ENCODE results near the gene KRTAP10-3.

DNA sequence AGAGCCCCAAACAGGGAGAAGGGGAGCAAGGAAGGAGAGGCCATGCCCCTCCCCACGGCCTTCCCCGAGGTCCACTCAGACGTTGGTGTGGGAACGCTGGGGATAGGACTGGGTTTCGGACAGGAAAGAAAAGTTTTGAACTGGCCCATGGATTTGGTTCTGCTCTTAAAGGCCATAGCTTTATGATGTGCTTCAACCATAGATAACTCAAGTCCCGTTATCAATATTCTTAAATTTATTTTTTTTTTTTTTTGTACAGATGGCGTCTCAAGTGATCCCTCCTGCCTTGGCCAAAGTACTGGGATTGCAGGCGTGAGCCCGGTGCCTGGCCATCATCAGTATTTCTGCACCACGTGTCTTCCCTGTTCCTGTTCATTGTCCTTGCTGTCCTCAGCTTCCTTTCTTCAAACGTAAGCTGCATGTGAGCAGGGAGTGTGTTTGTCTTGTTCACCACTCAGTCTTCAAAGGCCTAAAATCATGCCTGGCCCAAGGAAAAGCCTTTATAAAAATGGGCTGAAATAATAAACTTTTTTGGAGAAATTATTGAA is 17.8 kb downstream of the KRTAP10-3 start:
- TF ChIP-seq, protein P1, sequence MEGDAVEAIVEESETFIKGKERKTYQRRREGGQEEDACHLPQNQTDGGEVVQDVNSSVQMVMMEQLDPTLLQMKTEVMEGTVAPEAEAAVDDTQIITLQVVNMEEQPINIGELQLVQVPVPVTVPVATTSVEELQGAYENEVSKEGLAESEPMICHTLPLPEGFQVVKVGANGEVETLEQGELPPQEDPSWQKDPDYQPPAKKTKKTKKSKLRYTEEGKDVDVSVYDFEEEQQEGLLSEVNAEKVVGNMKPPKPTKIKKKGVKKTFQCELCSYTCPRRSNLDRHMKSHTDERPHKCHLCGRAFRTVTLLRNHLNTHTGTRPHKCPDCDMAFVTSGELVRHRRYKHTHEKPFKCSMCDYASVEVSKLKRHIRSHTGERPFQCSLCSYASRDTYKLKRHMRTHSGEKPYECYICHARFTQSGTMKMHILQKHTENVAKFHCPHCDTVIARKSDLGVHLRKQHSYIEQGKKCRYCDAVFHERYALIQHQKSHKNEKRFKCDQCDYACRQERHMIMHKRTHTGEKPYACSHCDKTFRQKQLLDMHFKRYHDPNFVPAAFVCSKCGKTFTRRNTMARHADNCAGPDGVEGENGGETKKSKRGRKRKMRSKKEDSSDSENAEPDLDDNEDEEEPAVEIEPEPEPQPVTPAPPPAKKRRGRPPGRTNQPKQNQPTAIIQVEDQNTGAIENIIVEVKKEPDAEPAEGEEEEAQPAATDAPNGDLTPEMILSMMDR (IDR thresholded peaks at IDR 0.05): no peak
- TF ChIP-seq POLR2A (IDR thresholded peaks at IDR 0.05): no peak
- TF ChIP-seq EP300 (IDR thresholded peaks at IDR 0.05): no peak

Data from ovary (tissue), 3 donors.